WERI-Rb-1 (cell line): ENCODE data around the gene ZNF618.

Experiments
- DNase-seq: peaks from one replicate; pipeline ENCODE4 v3.0.0-alpha.2; 2020
- H3K27ac ChIP-seq: fragments of 250-450 bp; sonication (Bioruptor Pico); 2 replicates; pipeline ENCODE4 v1.5.1; 2020; ENCODE audit warnings: mild to moderate bottlenecking, moderate library complexity
- H3K27me3 ChIP-seq: fragments of 250-450 bp; sonication (Bioruptor Pico); 2 replicates; pipeline ENCODE4 v1.5.1; 2021; ENCODE audit warnings: mild to moderate bottlenecking, low read depth, moderate library complexity; ENCODE audit not compliant: insufficient read depth, severe bottlenecking
- H3K36me3 ChIP-seq: fragments of 250-450 bp; sonication (Bioruptor Pico); 2 replicates; pipeline ENCODE4 v1.5.1; 2020; ENCODE audit warnings: mild to moderate bottlenecking, moderate library complexity
- H3K4me3 ChIP-seq: 2 replicates; pipeline ENCODE4 v1.5.1; 2011; ENCODE audit warnings: low read depth, mild to moderate bottlenecking, control low read depth, low read length
- H3K9me3 ChIP-seq: fragments of 250-450 bp; sonication (Bioruptor Pico); 2 replicates; pipeline ENCODE4 v1.5.1; 2021; ENCODE audit warnings: mild to moderate bottlenecking, moderate library complexity; ENCODE audit not compliant: severe bottlenecking
- TF ChIP-seq, protein P1 (sequence below): IDR thresholded peaks from 2 replicates; pipeline ENCODE4 v1.5.1; 2011; ENCODE audit warnings: low read depth, mild to moderate bottlenecking, control low read depth, inconsistent platforms, low read length

Gene ZNF618

DNA sequence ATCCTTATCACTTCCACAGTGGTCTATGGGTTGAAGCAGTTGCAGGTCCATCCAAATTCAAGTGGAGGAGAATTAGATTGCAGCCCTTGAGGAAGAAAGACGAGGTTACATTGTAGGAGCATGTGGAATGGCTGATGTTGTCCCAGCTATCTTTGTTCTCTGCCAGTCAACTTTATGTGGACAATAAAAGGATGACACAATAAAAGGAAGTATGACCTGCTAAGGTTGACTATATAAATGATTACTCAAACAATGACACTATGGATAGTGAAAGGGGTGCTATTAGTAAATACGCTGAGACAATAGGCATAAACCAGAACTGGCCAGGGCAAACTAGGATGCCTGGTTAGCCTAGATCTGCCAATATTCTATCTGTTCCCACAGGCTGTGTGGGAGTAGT is 12.8 kb upstream of the ZNF618 start:
- H3K9me3 ChIP-seq, result peaks cover 4% of the 10 kb centered on the region
- no peak overlapping the region for H3K27ac ChIP-seq
- DNase-seq, result no peak
- peaks cover 26% of the 10 kb centered on the region for H3K27me3 ChIP-seq
- H3K4me3 ChIP-seq, result no peak overlapping the region
- TF ChIP-seq, protein P1, sequence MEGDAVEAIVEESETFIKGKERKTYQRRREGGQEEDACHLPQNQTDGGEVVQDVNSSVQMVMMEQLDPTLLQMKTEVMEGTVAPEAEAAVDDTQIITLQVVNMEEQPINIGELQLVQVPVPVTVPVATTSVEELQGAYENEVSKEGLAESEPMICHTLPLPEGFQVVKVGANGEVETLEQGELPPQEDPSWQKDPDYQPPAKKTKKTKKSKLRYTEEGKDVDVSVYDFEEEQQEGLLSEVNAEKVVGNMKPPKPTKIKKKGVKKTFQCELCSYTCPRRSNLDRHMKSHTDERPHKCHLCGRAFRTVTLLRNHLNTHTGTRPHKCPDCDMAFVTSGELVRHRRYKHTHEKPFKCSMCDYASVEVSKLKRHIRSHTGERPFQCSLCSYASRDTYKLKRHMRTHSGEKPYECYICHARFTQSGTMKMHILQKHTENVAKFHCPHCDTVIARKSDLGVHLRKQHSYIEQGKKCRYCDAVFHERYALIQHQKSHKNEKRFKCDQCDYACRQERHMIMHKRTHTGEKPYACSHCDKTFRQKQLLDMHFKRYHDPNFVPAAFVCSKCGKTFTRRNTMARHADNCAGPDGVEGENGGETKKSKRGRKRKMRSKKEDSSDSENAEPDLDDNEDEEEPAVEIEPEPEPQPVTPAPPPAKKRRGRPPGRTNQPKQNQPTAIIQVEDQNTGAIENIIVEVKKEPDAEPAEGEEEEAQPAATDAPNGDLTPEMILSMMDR, result no peak
- H3K36me3 ChIP-seq, result no peaks in the 10 kb centered on the region

GRCh38 chr9:113868501-113868900 is 7.6 kb upstream of the ZNF618 start:
- Histone ChIP-seq H3K4me3 (no peak overlapping the region), H3K27me3 (peaks cover 54% of the 10 kb centered on the region), H3K9me3 (no peaks in the 10 kb centered on the region), H3K27ac (no peak overlapping the region), H3K36me3 (no peaks in the 10 kb centered on the region)
- TF ChIP-seq, protein P1, result no peak
- no peak for DNase-seq

DNA sequence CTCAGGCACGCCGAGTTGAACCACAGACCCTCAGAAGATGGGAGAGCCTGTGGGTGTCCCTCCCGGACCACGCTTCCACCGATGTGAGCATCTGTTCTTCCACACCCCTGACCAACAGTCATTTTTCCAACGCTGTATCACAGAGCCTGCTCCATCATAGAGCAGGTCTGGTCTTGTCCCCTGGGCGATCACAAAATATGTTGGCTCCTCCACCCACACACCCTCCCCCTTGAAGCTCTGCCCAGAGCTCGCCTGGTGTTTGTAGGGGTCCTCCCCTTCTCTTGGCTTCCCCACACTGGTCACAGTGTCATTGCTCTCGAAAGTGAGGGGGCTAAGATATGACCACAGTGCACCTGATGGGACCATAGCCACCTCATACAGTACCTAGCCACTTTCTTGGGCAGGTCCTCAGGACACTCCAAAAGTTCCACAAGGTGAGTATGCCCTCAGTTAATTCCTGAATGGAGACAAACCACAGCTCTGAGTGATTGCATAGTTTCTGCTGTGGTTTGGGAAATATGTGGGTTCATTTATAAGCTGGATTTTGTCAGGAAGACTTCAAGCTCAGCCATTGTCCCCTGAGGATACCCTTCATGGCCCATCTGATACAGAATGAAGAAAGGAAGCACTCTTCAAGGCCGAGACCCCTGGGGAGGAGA is 3.5 kb upstream of the ZNF618 start:
- TF ChIP-seq, protein P1, result no peak
- H3K36me3 ChIP-seq, result no peaks in the 10 kb centered on the region
- H3K9me3 ChIP-seq, result no peaks in the 10 kb centered on the region
- peaks cover 66% of the 10 kb centered on the region for H3K27me3 ChIP-seq
- DNase-seq, result no peak
- H3K4me3 ChIP-seq, result no peak overlapping the region
- H3K27ac ChIP-seq, result no peak overlapping the region

DNA sequence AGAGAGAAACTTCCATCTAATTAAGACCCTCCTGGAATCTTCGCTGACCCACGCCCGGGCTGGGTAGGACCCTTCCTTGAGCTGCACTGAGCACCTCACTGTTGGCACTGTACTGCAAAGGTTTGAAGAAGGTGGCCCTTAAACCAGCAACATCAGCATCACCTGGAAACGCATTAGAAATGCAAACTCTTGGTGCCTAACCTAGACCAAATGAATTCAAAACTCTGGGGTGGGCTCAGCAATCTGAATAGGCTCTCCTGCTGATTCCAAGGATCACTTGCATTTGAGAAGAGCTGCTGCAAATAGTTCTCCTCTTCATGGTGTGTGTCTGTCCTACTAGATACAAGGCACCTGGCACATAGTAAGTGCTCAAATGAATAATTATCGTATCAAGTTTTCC is 2.7 kb upstream of the ZNF618 start:
- Histone ChIP-seq H3K27ac (no peak overlapping the region), H3K4me3 (no peak overlapping the region), H3K9me3 (no peaks in the 10 kb centered on the region), H3K27me3 (peaks cover 70% of the 10 kb centered on the region), H3K36me3 (no peaks in the 10 kb centered on the region)
- TF ChIP-seq, protein P1, result no peak
- no peak for DNase-seq

DNA sequence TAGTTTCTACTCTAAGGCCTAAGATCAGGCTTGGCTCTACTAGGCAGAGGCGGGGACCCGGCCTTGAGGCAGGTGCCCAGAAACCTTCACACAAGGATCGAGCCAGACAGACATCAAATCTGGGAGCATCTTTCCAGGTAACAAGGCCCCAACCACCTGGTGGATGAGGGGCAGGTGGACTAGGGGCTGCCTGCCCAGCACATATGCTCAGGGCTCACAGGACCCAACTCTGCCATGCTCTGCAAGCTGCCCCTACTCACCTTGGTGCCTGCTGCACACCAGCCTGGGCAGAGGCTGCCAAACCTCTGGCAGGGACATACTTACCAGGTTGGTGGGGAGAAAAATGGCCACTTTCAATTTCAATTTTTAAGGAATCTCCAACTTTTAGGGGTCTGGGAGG is 2.2 kb upstream of the ZNF618 start:
- Histone ChIP-seq H3K27me3 (peaks cover 66% of the 10 kb centered on the region), H3K27ac (no peak overlapping the region), H3K4me3 (no peak overlapping the region), H3K36me3 (no peaks in the 10 kb centered on the region), H3K9me3 (no peaks in the 10 kb centered on the region)
- TF ChIP-seq, protein P1, result no peak
- no peak for DNase-seq
